ENCODE results near the gene CNR2.
"Not testable (repeated sequence)": the region's sequence is repeated elsewhere in the genome, so short reads cannot be mapped to it uniquely, and the experiment has no call there.

Gene CNR2

GRCh38 chr1:23827717-23828116 is 85.4 kb downstream of the CNR2 start:
- DNase-seq = no peak

GRCh38 chr1:23826590-23826989 is 86.6 kb downstream of the CNR2 start:
- DNase-seq = not testable (repeated sequence)

- no peak for DNase-seq
Measured at GRCh38 chr1:23825762-23826522, 87.2 kb downstream of the CNR2 start.

- peak; percentile 45 for DNase-seq
Measured at GRCh38 chr1:23825076-23825761, 87.9 kb downstream of the CNR2 start, which contains the start of gene HMGCL. HMGCL (minus strand) TSS chr1:23825429; CDS start chr1:23825415, 14 bp downstream.

GRCh38 chr1:23824711-23825075 is 88.5 kb downstream of the CNR2 start:
- DNase-seq = no peak

- DNase-seq = no peak
Measured at GRCh38 chr1:23823767-23824166, 89.4 kb downstream of the CNR2 start.

Data from NCI-H524 treated with DMSO at 0.1 percent for 48 hours (cell line).